A549 (cell line): ENCODE data around the gene F12. TPM values are rescaled to one million over a fixed set of nuclear protein-coding genes. Genes with fewer than 3 reads are reported as not detected.

Experiments
- ATAC-seq, 2 experiments: fragments of 200-7000 bp in 1 of 2; fragments of >200 bp in 1 of 2; cut with Nextera tagmentation in 1 of 2; cut with Tn5 transposase in 1 of 2; 3 replicates each; pipeline versions ENCODE4 v1.8.0 to v1.9.1; 2018 to 2020; ENCODE audit warnings: mild to moderate bottlenecking in 1 of 2, moderate library complexity in 1 of 2
- CTCF ChIA-PET: fragments of 300-600 bp; sonication (Branson Sonifier 250); formaldehyde crosslinking; extraction: SDS; loops from one replicate; lab custom pipeline; 2021; ENCODE audit warnings: antibody characterized with exemption, inconsistent platforms; lab: Yijun Ruan, JAX
- POLR2A ChIA-PET: fragments of 350-600 bp; formaldehyde crosslinking; extraction: SDS; loops from one replicate; lab custom pipeline; 2021; ENCODE audit warnings: antibody characterized with exemption, inconsistent platforms; lab: Yijun Ruan, JAX
- DNase-seq, 2 experiments: peaks; one replicate each; pipeline versions ENCODE4 v3.0.0 to v3.0.0-alpha.2; 2011 to 2016; ENCODE audit warnings: low read depth in 1 of 2, low spot score in 1 of 2
- FAIRE-seq: peaks from 2 replicates; lab custom pipeline; 2011; peaks lifted over from hg19 to GRCh38; lab: Jason Lieb, UNC
- H3K27ac ChIP-seq, 2 experiments: fragments of >200 bp; sonication (Bioruptor Twin); formaldehyde crosslinking; 3 replicates each; pipeline ENCODE4 v1.5.1; 2016 to 2017
- H3K4me1 ChIP-seq: fragments of >200 bp; sonication (Bioruptor Twin); formaldehyde crosslinking; 3 replicates; pipeline ENCODE4 v1.6.1; 2016
- H3K4me2 ChIP-seq: fragments of >200 bp; sonication (Bioruptor Twin); formaldehyde crosslinking; 3 replicates; pipeline ENCODE4 v1.6.1; 2016
- H3K4me3 ChIP-seq: fragments of >200 bp; sonication (Bioruptor Twin); formaldehyde crosslinking; 3 replicates; pipeline ENCODE4 v1.5.1; 2016
- H3K9me3 ChIP-seq: fragments of >200 bp; sonication (Bioruptor Twin); formaldehyde crosslinking; 3 replicates; pipeline ENCODE4 v1.6.1; 2016
- CBX2 ChIP-seq: fragments of 200-600 bp; sonication (generic); IDR thresholded peaks from 2 replicates; pipeline ENCODE4 v1.6.1; 2016; ENCODE audit warnings: low read depth, mild to moderate bottlenecking, borderline replicate concordance
- CBX8 ChIP-seq: fragments of 200-600 bp; sonication (generic); IDR thresholded peaks from 2 replicates; pipeline ENCODE4 v1.6.1; 2016
- EHF ChIP-seq: fragments of 250-450 bp; sonication (Bioruptor Pico); IDR thresholded peaks from 2 replicates; pipeline ENCODE4 v1.5.0; 2020; ENCODE audit warnings: mild to moderate bottlenecking
- EHMT2 ChIP-seq: fragments of 200-600 bp; sonication (generic); IDR thresholded peaks from 2 replicates; pipeline ENCODE4 v1.6.1; 2016; ENCODE audit warnings: antibody characterized with exemption, low read depth, mild to moderate bottlenecking, moderate library complexity
- ESRRA ChIP-seq: fragments of 150-350 bp; IDR thresholded peaks from 2 replicates; pipeline ENCODE4 v1.6.1; 2014; ENCODE audit warnings: mild to moderate bottlenecking, low read length, borderline replicate concordance
- HOXB5 ChIP-seq: fragments of 250-450 bp; sonication (Bioruptor Pico); IDR thresholded peaks from 2 replicates; pipeline ENCODE4 v1.5.0; 2020; ENCODE audit warnings: mild to moderate bottlenecking, moderate library complexity
- JUNB ChIP-seq: fragments of >200 bp; sonication (Bioruptor Twin); formaldehyde crosslinking; IDR thresholded peaks from 2 replicates; pipeline ENCODE4 v1.6.1; 2016
- KDM1A ChIP-seq: fragments of 200-600 bp; sonication (generic); IDR thresholded peaks from 2 replicates; pipeline ENCODE4 v1.6.1; 2016; ENCODE audit warnings: low read depth, mild to moderate bottlenecking
- NPAS2 ChIP-seq: fragments of 250-450 bp; sonication (Bioruptor Pico); IDR thresholded peaks from 2 replicates; pipeline ENCODE4 v1.8.0; 2022; ENCODE audit warnings: mild to moderate bottlenecking, moderate library complexity, borderline replicate concordance
- NR3C1 ChIP-seq: fragments of >200 bp; sonication (Bioruptor Twin); formaldehyde crosslinking; IDR thresholded peaks from 3 replicates; pipeline ENCODE4 v1.6.1; 2017
- SREBF2 ChIP-seq: fragments of 450-650 bp; IDR thresholded peaks from 2 replicates; pipeline ENCODE4 v1.6.1; 2014; ENCODE audit warnings: mild to moderate bottlenecking, moderate library complexity
- TFCP2L1 ChIP-seq: fragments of 250-450 bp; sonication (Bioruptor Pico); IDR thresholded peaks from 2 replicates; pipeline ENCODE4 v1.5.0; 2021; ENCODE audit warnings: mild to moderate bottlenecking
- TP53 ChIP-seq: fragments of 250-450 bp; sonication (Bioruptor Pico); IDR thresholded peaks from 2 replicates; pipeline ENCODE4 v1.5.0; 2021; ENCODE audit warnings: mild to moderate bottlenecking, moderate library complexity
- ZNF302 ChIP-seq: fragments of 250-450 bp; sonication (Bioruptor Pico); IDR thresholded peaks from 2 replicates; pipeline ENCODE4 v1.9.0; 2021; ENCODE audit warnings: inconsistent platforms, mild to moderate bottlenecking, moderate library complexity
- WGBS: methylation state at CpG from one replicate; pipeline ENCODE4 v1.1.6; 2017; ENCODE audit errors: missing lambda C conversion rate; 5-methylcytosine and 5-hydroxymethylcytosine counted together
- polyA plus RNA-seq, 4 experiments: library from polyadenylated mRNA; depleted of rRNA in 3 of 4; stranded (reverse); fragments of >200 nt; fragmentation: RNase III in 1 of 4; extraction: RNeasy Plus Mini Kit Qiagen cat#74134 plus additional on column Dnase treatment in 1 of 4; gene quantifications; 2 replicates in 3 of 4; 3 replicates in 1 of 4; pipeline ENCODE4 v1.2.3, GENCODE V29; 2011 to 2017
- TF ChIP-seq, protein P1 (sequence below): fragments of >200 bp; sonication (Bioruptor Twin); formaldehyde crosslinking; IDR thresholded peaks from 2 replicates; pipeline ENCODE4 v1.6.1; 2016
- TF ChIP-seq, protein P2 (sequence below): fragments of 450-650 bp; IDR thresholded peaks from 2 replicates; pipeline ENCODE4 v1.6.1; 2014; ENCODE audit warnings: antibody characterized with exemption
- TF ChIP-seq, protein P3 (sequence below): IDR thresholded peaks from 2 replicates; pipeline ENCODE4 v1.6.1; 2012
- TF ChIP-seq, protein P4 (sequence below): fragments of 150-350 bp; IDR thresholded peaks from 2 replicates; pipeline ENCODE4 v1.6.1; 2014; ENCODE audit warnings: low read depth, mild to moderate bottlenecking, low read length
- TF ChIP-seq, protein P5 (sequence below): IDR thresholded peaks from 2 replicates; pipeline ENCODE4 v1.6.1; 2012; ENCODE audit warnings: low read depth, borderline replicate concordance
- TF ChIP-seq, protein P6 (sequence below): fragments of >200 bp; sonication (Bioruptor Twin); formaldehyde crosslinking; IDR thresholded peaks from 3 replicates; pipeline ENCODE4 v1.6.1; 2016
- TF ChIP-seq, protein P7 (sequence below): fragments of >200 bp; sonication (Bioruptor Twin); formaldehyde crosslinking; IDR thresholded peaks from 3 replicates; pipeline ENCODE4 v1.5.1; 2016

Gene F12
- polyA plus RNA-seq, 2 of the 4 experiments (the other 2 are of a cell fraction) = 5.3 to 14.3 TPM

DNA sequence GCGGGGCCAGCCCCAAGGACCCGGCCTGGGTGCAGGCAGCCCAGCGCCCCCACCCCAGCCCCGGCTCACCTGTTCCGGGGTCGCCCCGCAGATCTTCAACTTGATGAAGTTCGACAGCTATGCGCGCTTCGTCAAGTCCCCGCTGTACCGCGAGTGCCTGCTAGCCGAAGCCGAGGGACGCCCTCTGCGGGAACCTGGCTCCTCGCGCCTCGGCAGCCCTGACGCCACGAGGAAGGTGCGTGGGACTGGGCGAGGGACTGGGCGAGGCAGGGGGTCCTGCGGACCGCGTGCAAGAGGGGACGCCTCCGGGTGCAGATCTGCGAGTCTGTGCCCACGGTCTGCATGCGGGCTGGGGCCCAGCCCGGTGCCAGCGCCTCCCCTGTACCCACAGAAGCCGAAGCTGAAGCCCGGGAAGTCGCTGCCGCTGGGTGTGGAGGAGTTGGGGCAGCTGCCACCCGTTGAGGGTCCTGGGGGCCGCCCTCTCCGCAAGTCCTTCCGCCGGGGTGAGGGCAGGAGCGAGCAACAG, 42.0 kb downstream of the F12 start:
- Histone ChIP-seq H3K27ac (no peak overlapping the region), H3K9me3 (no peaks in the 10 kb centered on the region), H3K4me1 (peaks cover 20% of the 10 kb centered on the region; the same call in 2 of the 3 replicates)
- POLR2A ChIA-PET = no interaction called here
- no peak for ATAC-seq
- WGBS = 77% methylated on average over 34 of the region's 46 CpGs
- TF ChIP-seq EHMT2 = no peak
- TF ChIP-seq KDM1A = no peak
- TF ChIP-seq, protein P1, sequence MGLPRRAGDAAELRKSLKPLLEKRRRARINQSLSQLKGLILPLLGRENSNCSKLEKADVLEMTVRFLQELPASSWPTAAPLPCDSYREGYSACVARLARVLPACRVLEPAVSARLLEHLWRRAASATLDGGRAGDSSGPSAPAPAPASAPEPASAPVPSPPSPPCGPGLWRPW = no peak
- TF ChIP-seq CBX8 = no peak
- TF ChIP-seq, protein P2, sequence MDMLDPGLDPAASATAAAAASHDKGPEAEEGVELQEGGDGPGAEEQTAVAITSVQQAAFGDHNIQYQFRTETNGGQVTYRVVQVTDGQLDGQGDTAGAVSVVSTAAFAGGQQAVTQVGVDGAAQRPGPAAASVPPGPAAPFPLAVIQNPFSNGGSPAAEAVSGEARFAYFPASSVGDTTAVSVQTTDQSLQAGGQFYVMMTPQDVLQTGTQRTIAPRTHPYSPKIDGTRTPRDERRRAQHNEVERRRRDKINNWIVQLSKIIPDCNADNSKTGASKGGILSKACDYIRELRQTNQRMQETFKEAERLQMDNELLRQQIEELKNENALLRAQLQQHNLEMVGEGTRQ = no peak
- TF ChIP-seq, all 56 proteins: peak for 0
- no peak for FAIRE-seq
- CTCF ChIA-PET = interaction anchor here (0.9 to 33.9 kb wide), 8 partner anchors 12 to 89 kb away, joined by 3 to 1107 read pairs (median 9); partner anchors contain the start of genes F12, PFN3 and SLC34A1
- DNase-seq = no peak
- Histone ChIP-seq H3K4me2 (0 out of 3 replicates have a peak overlapping the region, but pooled peaks have one; percentile 10), H3K4me3 (no peak overlapping the region)

DNA sequence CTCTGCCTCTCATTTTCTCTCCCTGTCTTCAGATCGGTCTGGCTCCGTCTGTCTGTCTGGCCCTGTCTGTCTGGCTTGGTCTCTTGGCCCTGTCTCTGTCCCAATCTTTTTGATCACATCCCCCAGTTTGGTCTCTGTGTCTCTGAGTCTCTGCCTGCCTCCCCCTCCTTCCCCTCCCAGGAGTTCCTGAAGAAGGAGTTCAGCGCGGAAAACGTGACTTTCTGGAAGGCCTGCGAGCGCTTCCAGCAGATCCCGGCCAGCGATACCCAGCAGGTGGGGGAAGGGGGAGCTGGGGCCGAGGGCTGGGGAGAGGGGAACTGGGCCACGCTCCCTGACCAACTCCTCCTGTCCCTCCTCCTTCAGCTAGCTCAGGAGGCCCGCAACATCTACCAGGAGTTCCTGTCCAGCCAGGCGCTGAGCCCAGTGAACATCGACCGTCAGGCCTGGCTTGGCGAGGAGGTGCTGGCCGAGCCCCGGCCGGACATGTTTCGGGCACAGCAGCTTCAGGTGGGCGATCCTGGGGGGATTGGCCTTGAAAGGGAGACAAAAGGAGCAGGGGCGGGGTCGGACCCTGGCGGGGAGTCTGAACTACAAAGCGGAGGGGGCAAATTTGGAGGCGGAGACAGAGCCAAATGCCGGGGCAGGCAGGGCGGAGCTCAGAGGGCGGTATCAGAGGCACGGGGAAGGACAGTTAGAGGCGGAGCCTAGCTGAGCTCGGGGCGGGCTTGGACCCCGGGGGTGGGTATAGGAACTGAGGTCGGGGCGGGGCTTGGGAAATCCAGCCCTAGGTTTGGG, 42.6 kb downstream of the F12 start:
- ChIA-PET CTCF (interaction anchor here (0.6 to 33.9 kb wide), 9 partner anchors 11 to 90 kb away, joined by 3 to 1107 read pairs (median 4); partner anchors contain the start of genes F12, PFN3 and SLC34A1), POLR2A (no interaction called here)
- no peak overlapping the region for H3K27ac ChIP-seq
- WGBS = 79% methylated on average over 24 of the region's 36 CpGs
- peaks cover 15% of the 10 kb centered on the region; the same call in 2 of the 3 replicates for H3K4me1 ChIP-seq
- no peaks in the 10 kb centered on the region for H3K9me3 ChIP-seq
- no peak for TF ChIP-seq SREBF2
- no peak for TF ChIP-seq EHF
- TF ChIP-seq, protein P1 = no peak
- TF ChIP-seq HOXB5 (CRISPR knock-in tag) = no peak
- no peak for TF ChIP-seq NPAS2 (CRISPR knock-in tag)
- TF ChIP-seq, protein P3, sequence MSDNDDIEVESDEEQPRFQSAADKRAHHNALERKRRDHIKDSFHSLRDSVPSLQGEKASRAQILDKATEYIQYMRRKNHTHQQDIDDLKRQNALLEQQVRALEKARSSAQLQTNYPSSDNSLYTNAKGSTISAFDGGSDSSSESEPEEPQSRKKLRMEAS = no peak
- TF ChIP-seq, protein P4, sequence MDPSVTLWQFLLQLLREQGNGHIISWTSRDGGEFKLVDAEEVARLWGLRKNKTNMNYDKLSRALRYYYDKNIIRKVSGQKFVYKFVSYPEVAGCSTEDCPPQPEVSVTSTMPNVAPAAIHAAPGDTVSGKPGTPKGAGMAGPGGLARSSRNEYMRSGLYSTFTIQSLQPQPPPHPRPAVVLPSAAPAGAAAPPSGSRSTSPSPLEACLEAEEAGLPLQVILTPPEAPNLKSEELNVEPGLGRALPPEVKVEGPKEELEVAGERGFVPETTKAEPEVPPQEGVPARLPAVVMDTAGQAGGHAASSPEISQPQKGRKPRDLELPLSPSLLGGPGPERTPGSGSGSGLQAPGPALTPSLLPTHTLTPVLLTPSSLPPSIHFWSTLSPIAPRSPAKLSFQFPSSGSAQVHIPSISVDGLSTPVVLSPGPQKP = no peak
- TF ChIP-seq, protein P5, sequence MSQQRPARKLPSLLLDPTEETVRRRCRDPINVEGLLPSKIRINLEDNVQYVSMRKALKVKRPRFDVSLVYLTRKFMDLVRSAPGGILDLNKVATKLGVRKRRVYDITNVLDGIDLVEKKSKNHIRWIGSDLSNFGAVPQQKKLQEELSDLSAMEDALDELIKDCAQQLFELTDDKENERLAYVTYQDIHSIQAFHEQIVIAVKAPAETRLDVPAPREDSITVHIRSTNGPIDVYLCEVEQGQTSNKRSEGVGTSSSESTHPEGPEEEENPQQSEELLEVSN = no peak
- DNase-seq (no peak), FAIRE-seq (no peak), ATAC-seq (peak in 1 of 2 experiments; percentile 8; a peak in 1 of 6 replicates)
- 0 out of 3 replicates have a peak overlapping the region, but pooled peaks have one; percentile 10 for H3K4me2 ChIP-seq
- H3K4me3 ChIP-seq = no peak overlapping the region

DNA sequence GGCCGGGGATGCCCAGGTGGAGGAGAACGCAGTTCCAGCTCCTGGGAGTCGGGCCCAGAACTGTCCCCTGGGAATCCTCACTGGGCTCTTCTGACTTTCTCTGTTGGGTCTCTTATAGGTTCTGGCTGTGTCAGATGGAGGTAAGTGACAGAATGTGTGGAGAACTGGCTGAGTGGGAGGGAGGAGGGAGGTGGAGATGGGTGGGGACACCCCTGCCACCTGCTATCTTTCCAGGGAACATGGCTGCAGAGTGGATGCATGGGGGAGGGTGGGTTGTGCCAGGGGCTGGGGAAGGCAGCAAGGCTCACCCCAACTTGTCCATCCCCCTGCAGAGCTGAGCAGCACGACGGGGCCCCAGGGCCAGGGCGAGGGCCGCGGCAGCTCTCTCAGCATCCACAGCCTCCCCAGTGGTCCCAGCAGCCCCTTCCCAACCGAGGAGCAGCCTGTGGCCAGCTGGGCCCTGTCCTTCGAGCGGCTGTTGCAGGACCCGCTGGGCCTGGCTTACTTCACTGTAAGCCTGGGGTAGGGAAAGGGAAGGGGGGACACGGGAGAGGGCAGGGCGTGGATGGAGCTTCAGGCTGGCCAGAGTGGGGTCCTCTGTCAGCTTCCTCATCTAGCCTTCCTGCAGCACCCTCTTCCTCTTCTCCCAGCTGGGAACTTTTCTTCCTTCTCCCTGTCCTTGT, 43.4 kb downstream of the F12 start:
- Histone ChIP-seq H3K9me3 (no peaks in the 10 kb centered on the region), H3K4me1 (peaks cover 9% of the 10 kb centered on the region; the same call in 2 of the 3 replicates), H3K27ac (no peak overlapping the region), H3K4me2 (no peak overlapping the region), H3K4me3 (no peak overlapping the region)
- ChIA-PET POLR2A (no interaction called here), CTCF (interaction anchor here (1.1 to 33.9 kb wide), 5 partner anchors 32 to 90 kb away, joined by 3 to 1107 read pairs (median 4); partner anchors contain the start of genes F12, PFN3 and SLC34A1)
- WGBS = 85% methylated on average over 9 of the region's 14 CpGs
- FAIRE-seq = no peak
- ATAC-seq = no peak
- no peak for DNase-seq
- TF ChIP-seq HOXB5 (CRISPR knock-in tag) (no peak), CBX2 (no peak), ZNF302 (CRISPR knock-in tag) (no peak), TFCP2L1 (CRISPR knock-in tag) (no peak), NR3C1 (no peak), ESRRA (no peak), EHMT2 (no peak), JUNB (no peak), TP53 (CRISPR knock-in tag) (no peak)
- TF ChIP-seq, protein P6, sequence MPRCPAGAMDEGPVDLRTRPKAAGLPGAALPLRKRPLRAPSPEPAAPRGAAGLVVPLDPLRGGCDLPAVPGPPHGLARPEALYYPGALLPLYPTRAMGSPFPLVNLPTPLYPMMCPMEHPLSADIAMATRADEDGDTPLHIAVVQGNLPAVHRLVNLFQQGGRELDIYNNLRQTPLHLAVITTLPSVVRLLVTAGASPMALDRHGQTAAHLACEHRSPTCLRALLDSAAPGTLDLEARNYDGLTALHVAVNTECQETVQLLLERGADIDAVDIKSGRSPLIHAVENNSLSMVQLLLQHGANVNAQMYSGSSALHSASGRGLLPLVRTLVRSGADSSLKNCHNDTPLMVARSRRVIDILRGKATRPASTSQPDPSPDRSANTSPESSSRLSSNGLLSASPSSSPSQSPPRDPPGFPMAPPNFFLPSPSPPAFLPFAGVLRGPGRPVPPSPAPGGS = no peak
- TF ChIP-seq, protein P7, sequence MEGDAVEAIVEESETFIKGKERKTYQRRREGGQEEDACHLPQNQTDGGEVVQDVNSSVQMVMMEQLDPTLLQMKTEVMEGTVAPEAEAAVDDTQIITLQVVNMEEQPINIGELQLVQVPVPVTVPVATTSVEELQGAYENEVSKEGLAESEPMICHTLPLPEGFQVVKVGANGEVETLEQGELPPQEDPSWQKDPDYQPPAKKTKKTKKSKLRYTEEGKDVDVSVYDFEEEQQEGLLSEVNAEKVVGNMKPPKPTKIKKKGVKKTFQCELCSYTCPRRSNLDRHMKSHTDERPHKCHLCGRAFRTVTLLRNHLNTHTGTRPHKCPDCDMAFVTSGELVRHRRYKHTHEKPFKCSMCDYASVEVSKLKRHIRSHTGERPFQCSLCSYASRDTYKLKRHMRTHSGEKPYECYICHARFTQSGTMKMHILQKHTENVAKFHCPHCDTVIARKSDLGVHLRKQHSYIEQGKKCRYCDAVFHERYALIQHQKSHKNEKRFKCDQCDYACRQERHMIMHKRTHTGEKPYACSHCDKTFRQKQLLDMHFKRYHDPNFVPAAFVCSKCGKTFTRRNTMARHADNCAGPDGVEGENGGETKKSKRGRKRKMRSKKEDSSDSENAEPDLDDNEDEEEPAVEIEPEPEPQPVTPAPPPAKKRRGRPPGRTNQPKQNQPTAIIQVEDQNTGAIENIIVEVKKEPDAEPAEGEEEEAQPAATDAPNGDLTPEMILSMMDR = no peak
